HG03354 (cell line): ENCODE results near the gene METTL1.
"Not testable (repeated sequence)": the region's sequence is repeated elsewhere in the genome, so short reads cannot be mapped to it uniquely, and the experiment has no call there.

Experiments used
- ATAC-seq: cut with Tn5 transposase; IDR thresholded peaks from one replicate; pipeline ENCODE4 v1.9.1; 2021; ENCODE audit warnings: mild to moderate bottlenecking; ENCODE audit not compliant: unreplicated experiment, poor library complexity, severe bottlenecking

METTL1 gene

DNA sequence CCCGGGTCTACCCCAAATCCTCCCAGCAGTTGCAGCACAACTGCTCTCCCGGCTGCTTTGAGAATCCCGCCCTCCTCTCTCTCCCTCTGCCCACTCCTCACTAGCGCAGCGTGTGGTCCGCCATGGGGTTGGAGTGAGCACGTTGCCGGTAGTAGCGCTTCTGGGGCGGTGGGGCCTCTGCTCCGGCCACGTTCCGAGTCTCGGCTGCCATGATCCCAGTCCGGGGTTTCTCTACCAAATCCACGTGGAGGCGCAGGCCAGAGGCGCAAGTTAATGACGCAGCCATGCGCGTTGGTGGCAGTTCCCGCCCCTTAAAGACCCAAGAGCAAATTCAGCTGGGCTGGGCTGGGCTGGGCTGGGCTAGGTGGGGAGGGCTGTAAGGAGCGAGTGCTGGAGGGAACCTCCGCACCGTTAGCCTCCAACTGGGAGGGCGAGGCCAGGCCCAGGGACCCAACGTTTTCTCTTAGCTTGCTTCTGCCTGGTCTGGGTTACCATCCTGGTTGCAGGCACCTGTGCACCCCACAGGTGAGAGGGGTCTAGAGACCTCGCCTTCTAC, at the start of gene METTL1:
Gene METTL1 (minus strand): TSS at position 233 of the 556 bp plus-strand sequence. CDS start 22 bp downstream, at position 211.
- peak; percentile 89 for ATAC-seq

DNA sequence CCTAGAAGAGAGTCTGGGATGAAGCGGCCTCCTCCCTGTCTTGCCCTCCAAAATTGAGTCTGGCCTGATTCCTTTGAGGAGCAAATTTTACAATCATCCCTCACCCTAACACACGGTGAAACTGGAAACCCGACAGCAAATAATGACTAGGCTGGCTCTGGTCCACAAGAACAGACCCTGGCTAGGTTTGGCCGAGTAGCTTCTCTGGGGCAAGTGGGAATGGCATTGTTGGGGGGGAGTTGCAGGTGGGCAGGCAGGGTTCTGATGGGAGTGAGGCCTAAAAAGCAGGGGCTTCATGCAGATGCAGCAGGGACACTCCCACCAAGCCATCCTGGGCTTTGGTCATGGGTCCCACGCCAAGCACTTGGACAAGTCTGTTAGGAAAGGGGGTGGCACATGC, 49.1 kb upstream of the METTL1 start:
- not testable (repeated sequence) for ATAC-seq

DNA sequence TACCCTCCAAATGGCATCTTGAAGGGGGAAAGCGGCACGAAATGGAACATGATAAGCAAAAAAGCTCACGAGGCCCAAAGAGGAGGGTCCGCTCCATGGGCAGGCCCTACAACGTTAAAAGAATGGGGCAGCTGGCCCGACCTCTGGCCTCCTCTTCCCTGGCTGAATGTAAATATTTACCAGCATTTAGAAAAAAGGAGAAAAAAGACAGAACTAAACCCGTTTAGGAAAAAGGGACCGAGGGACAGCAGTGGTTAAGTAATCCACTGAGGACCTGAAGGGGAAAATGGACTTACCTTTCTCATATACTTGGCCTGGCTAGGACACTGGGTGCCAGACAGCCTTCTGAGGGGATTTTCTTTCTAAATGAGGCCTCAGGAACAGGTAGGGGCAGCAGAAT, 48.2 kb upstream of the METTL1 start:
- not testable (repeated sequence) for ATAC-seq

DNA sequence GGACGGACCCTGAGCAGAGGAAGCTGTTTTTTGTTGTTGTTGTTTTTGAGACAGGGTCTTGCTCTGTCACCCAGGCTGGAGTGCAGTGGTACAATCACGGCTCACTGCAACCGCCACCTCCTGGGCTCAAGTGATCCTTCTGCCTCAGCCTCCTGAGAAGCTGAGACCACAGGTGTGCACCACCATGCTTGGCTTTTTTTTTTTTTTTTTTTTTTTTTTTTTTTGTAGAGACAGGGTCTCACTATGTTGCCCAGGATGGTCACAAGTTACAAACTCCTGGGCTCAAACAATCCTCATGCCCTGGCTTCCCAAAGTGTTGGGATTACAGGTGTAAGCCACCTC, 46.1 kb upstream of the METTL1 start:
- ATAC-seq: not testable (repeated sequence)

DNA sequence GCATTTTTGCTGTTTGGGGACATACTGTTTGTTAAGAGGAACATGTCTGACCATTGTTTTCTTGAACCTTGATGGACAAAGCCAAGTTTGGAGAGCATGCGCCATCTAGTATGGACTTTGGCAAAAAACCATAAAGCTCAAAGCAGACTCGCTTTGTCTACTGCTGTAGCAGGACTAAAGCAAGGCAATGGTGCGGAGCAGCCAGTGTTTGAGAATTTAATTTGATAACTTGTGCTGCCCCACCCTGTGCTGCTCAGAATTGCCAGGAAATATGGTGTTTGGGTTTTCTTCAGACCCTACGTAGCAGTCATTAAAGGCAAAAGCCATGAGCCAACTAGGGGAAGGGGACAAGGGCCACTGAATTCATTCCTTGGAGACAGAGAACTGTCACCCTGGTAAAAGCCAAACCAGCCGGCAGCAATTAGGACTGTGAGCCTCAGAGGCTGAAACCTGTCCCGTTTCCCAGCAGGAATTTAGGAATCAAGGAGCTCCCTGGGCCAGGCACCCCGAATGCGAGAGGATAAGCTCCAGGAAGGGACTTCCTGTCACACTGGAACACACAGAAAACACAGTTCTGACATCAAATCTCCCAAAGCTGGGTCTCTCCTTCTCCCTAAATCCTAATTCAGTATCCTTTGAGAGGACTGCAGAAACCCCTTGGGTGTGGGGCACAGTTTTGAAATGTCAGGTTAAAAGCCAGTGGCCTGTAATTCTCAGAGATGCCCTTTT, 45.5 kb upstream of the METTL1 start:
- ATAC-seq: no peak

DNA sequence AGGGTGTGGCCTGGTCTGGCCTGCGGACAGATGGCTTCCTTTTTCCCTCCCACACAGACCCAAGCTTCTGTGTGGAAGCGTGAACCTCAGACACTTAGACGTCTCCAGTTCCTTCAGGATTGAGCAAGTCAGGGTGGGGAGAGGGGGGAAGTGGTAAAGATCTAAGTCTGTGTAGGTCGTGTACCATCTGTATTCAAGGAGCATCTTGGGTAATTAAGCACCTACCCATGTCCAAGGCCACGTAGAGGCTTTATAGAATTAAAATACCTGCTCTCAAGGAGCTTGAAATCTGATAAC, 44.9 kb upstream of the METTL1 start:
- no peak for ATAC-seq

DNA sequence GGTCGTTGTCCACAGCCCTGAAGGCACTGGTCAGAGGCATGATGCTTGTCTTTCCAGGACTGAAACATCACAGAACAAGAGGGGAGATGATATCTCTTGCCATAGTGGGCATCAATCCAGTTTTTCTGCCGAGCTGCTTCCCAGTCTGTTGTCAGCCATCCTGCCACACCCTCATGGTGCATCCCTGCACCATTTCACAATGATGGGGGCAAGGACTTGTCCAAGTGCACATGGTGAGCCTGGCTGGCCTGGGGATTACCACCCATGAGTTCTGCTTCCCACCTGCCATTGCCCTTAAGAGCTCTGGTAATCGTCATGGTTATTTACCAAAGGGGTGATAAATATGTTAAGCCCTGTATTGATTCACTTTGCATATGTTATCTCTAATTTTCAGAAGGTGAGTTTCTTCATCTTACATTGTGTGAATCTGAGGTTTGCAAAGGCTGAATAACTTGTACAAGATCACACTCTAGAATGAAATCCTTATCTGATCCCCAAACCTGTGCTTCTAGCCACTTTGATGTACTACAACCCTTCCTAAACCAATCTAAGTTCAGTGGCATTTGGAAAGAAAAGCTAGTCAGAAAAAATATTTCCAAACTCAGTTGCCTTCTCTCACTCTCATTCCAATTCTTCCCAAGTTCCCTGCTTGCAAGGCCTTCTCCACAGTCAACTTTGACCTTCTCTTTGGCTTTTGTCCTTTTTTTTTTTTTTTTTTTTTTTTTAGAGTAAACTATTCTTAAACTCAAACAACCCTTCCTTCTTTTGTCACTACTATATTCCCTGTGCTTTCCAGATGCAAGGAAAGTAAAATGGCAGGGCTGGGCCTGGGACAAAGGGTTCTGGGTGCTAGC, 44.3 kb upstream of the METTL1 start:
- ATAC-seq: no peak

DNA sequence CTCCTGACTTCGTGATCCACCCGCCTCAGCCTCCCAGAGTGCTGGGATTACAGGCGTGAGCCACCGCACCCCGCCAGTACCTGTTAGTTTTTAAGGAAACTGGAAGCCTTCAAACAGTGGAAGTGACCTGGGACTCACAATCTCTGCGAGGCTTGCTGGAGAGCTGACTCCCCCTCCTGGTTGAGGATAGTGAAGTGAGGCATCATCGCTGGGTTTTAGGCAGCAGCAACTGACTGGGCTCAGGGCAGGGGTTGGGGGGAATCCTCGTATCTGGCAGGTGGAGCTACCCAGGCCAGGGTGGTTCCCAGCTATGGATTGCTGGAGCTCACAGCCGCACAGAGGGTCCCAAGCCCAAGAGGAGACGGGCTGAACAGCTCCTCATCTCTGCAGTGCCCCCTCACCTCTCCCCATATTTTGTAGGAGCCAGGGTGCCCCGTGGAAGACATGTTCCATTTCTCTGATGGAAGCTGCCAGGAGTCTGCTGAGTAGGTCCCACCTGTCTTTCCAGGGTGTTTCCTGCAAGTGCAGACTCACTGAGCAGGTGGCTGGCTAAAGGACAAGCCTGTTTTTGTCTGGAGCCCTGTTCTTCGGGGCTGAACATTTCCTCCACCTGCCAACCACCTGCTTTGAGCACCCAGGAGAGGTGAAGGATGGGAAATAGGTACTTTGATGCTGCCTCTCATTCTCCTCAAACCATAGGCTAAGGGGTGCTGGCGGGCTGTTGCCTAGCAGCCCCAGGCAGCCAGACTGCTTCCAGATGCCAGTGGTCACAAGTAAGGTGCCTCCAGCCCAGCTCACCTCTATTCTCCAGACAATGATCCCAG, 43.5 kb upstream of the METTL1 start:
- ATAC-seq: no peak

DNA sequence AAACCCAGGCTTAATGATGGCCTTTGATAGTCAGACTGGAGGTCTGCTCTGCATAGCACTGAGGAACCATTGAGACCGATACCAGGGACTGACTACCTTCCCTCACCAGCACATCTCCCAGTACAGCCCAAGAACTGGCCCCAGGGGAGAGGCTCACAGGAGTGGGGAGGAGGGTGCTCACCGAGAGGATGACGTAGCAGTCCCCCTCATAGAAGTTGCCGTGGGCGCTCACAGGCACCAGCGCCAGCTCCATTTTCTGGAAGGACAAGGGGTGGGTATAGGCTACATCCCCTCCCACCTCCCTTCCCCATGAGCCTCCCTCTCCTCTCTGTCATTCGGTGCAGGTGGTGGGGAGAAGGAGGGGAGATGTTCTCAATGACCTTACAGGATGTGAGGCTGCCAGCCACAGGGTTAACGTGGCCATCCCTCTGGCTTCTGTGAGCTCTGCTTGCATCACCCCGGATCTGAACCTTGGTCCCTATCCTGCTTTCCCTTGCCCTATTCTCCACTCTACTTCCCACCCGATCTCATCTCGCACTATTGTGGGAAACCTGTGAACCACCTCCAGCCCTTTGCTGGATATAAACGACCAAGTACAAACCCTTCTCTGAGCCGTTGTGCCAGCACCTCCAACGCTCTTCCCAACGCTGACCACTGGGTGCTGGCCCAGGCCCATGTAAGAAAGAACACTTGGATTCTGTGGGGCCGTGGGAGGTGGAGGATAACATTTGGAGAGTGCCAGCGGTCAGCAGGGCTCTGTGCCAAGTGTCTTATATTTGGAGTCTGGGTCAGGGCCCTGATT, 42.3 kb upstream of the METTL1 start:
- ATAC-seq: no peak

DNA sequence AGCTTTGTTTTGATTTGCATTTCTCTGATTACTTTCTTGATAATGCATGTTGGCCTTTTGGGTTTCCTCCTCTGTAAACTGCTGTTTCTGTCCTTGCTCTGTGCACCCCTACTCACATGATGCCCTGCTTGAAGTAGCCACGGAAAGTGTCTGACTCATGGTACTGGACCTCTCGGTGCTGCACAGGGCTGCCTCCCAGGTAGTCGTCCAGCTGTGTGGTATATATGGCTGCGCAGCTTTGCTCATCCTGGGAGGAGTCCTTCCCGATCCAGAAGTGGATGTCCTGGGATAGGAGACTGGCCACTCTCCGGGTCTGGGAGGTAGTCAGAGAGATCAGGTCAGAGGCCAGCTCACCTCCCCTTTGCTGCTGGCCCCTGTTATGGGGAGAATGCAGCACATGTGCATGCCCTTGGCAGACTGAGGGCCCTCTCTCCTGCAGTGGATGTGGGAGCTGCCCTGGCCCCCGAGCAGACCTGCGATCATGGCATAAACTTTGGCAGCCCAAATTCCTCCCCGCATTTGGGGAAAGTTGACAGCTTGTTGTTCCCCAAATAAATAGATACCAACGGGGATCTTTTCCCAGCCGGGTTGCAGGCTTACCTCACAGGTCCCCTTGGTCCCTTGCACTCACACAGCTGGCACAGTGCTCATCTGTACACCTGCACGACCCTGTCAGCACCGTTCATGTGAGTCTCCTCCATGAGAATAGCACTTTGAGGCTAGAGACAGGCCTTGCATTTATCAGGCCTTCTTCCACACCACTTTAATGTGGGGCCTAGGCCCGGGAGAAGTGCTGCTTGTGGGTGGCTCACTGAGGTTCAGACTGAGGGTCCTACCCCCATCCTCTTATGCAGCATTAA, 41.4 kb upstream of the METTL1 start:
- ATAC-seq: no peak

DNA sequence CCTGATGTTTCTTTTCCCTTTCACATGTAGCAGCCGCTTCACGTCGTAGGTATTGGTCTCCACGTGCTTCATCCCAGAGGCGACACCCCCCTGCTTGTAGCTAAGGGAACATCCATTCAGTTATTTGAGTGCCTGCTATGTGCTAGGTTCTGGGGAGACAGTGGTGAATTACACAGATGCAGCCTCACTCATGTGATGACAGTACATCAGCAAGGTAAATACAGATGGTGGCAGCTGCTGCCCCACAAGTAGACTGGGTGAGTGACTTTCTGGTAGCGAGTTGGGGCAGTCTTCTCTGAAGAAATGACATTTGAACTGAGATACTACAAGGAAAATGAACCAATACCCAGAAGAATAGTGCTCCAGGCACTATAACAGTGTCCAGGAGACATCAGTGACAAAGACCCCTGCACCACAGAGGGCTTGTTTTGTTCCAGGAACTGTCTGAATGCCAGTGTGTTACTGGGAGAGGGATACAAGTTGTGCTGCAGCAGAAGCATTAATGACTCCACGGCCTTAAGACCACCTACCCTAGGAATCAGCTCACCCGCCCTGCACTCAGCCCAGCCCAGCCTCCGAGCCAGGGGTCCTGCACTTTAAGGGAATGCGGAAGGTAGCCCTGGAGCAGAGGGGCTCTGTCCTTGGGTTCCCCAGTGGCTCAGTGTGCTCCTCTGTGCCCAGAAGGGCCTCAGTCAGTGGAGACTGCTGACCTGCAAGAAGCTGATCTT, 39.3 kb upstream of the METTL1 start:
- no peak for ATAC-seq

DNA sequence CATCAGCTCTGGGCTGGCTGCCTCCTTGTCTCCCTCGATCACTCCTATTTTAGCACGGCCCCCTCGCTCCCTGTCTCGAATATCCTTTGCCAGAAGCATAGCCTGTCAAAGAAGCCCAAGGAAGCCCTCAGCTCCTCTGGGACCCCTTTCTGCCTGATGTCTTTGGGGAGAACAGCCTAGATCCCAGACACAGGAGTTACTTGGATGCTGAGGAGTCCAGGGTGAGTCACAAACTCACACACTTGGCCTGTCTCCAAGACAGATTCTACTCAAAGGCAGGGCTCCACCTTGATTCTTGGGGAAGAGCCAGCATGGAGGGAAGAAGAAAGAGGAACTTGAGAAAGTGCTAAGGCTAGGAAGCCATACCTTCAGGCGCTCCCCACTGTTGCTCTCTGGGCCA, 38.5 kb upstream of the METTL1 start:
- ATAC-seq: no peak

DNA sequence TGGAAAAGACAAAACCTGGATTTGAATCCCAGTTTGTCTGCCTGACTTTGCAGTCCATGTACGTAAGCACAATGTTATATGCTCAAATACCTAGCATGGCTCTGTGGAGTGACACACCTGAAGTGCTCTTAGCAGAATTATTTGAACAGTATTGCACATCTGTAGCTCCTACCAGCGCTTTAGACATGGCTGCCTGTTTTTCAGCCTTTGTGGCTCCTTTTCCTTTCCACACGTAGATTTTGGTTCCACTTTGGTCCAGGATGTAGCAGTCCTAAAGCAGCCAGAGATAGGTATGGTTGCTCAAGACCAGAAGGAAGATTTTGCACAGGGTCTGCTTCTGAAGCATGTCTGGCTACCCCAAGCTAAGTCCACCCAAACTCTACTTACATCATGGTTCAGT, 37.5 kb upstream of the METTL1 start:
- ATAC-seq: no peak

DNA sequence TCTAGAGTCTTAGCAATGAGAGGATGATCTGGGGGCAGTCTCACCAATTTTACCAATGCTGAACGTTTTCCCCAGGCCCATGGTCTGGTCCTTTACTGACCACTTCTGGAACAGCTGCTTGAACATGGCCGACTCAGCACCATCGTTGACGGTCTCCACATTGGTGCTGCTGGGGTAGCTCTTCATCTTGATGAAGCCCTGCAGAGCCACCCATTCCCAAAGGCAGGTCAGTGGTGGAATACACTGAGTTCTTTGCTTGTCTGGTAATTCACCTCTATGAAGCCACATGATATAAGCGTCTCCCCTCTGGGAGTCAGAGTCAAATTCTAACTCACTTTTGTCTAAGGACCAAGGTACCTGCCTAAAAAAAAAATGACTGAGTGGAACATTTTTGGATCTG, 36.4 kb upstream of the METTL1 start:
- no peak for ATAC-seq

DNA sequence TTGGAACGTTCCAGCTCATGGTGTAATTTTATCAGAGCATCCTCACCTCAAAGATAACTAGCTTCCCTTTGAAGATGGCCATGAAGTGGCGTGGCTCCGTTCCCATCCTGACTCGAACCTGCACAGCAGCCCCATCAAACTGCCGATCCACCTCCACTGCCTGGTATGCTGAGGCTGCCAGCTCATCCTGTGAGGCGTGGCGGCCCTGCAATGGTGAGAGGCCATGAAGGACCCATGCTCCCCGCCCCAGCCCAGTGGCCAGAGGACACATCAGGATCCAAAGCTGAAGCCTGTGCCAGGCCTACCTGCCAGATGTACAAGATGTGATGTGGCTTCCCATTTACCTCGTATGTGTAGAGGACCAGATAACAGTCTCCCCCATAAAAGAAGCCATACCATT, 35.4 kb upstream of the METTL1 start:
- ATAC-seq: no peak

DNA sequence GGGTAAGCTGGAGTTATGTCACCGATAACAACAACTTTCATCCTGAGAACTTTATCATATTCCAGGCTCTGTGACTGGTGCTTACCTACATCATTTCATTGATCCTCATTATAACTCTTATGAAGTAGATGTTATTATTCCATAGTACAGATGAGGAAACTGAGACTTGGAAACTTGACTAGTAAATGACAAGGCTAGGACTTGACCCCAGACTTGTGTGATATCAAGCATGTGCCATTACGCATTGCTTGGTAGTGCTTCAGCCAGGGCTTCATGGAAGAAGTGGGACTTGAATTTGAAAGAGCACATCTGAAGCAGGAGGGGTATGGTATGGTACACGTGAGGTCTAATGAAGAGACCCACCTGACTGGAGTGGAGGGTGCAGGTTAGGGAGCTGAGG, 34.8 kb upstream of the METTL1 start:
- no peak for ATAC-seq

DNA sequence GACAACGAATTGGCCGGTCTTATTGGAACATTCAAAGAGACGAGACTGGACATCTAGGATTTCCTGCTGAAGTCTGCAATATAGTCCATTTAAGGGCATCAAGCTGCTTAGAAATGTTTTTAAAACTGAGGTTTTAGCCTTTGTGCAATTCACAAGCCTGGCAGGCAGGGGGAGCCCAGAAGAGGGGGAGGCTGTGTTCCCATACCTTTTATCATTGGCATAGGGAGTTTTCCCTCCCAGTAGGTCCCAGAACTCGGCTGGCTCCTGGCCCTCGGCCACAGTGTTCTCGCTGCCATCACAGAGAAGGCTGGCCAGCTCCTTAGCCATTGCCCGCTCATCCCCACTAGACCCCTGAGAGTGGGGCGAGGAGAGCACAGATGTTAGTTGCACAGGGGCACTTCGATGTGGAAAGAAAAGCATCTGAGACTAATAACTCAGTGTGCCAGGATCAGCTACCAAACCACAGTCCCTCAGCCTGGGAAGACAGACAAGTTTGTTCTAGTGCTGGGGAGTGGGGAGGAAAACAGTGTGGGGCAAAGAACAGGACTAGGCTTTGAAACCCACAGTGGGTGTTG, 31.5 kb upstream of the METTL1 start:
- ATAC-seq: peak; percentile 54

DNA sequence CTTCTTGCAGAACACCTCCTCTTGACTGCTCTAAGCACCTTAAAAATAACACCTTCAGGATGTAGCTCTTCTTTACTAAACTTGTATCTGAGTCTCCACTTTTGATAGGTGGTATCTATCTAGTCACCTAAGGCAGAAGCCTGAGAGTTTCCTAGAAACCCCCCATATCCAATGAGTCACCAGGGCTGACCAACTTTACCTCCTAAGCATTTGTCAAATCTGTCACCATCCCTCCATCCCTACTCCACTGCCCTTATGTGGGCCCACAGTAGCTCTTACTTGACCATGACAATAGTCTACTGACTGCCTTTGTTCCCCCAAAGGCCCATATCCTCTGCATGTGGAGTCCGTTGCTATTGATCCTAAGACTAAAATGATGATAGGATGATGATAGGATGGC, 30.7 kb upstream of the METTL1 start:
- no peak for ATAC-seq
